ENCODE measurements around the gene SLC22A17. TPM values are rescaled to one million over a fixed set of nuclear protein-coding genes. Genes with fewer than 3 reads are reported as not detected.
A peak's percentile ranks its signal among the peaks of the same experiment; 100 is the strongest.

The SLC22A17 gene
- total and polyA plus RNA-seq, 2 of the 13 experiments (the other 11 are each of a cell fraction or from before 2014, with no cell fraction given) = 0.95 to 1.1 TPM

- TF ChIP-seq ZNF646 (CRISPR knock-in tag; IDR thresholded peaks at IDR 0.05) (no peak; the same call in none of the 2 replicates), CREB1 (IDR thresholded peaks at IDR 0.05) (peak; percentile 42; the same call in 1 of the 2 replicates), CREB1 (CRISPR knock-in tag; IDR thresholded peaks at IDR 0.05) (no peak), ZNF7 (CRISPR knock-in tag; IDR thresholded peaks at IDR 0.05) (no peak; the same call in 1 of the 2 replicates), AKNA (CRISPR knock-in tag; IDR thresholded peaks at IDR 0.05; ENCODE audit: borderline replicate concordance) (no peak), HINFP (CRISPR knock-in tag; IDR thresholded peaks at IDR 0.05; ENCODE audit: low read depth) (peak; percentile 62; the same call in 1 of the 2 replicates), MYC (CRISPR knock-in tag; IDR thresholded peaks at IDR 0.05; ENCODE audit: borderline replicate concordance) (0 out of 2 replicates have a peak, but pooled peaks have one; percentile 18), PHF21A (CRISPR knock-in tag; IDR thresholded peaks at IDR 0.05) (no peak), ZNF3 (CRISPR knock-in tag; IDR thresholded peaks at IDR 0.05) (peak; percentile 12; the same call in 1 of the 2 replicates), ZNF30 (CRISPR knock-in tag; IDR thresholded peaks at IDR 0.05) (no peak), SPEN (CRISPR knock-in tag; IDR thresholded peaks at IDR 0.05; ENCODE audit: low read depth) (peak; percentile 77; the same call in 1 of the 2 replicates), PITX1 (CRISPR knock-in tag; IDR thresholded peaks at IDR 0.05) (no peak; the same call in none of the 2 replicates), ZNF501 (CRISPR knock-in tag; IDR thresholded peaks at IDR 0.05) (no peak), ELK4 (CRISPR knock-in tag; IDR thresholded peaks at IDR 0.05; ENCODE audit: borderline replicate concordance) (no peak)
Observed at GRCh38 chr14:23302290-23303225, 50.1 kb downstream of the SLC22A17 start, which contains the start of gene PPP1R3E (continued).
